ENCODE data around the gene NCS1. TPM values are rescaled to one million over a fixed set of nuclear protein-coding genes. Genes with fewer than 3 reads are reported as not detected.

Gene NCS1
- polyA plus RNA-seq, 3 donors: not detected

DNA sequence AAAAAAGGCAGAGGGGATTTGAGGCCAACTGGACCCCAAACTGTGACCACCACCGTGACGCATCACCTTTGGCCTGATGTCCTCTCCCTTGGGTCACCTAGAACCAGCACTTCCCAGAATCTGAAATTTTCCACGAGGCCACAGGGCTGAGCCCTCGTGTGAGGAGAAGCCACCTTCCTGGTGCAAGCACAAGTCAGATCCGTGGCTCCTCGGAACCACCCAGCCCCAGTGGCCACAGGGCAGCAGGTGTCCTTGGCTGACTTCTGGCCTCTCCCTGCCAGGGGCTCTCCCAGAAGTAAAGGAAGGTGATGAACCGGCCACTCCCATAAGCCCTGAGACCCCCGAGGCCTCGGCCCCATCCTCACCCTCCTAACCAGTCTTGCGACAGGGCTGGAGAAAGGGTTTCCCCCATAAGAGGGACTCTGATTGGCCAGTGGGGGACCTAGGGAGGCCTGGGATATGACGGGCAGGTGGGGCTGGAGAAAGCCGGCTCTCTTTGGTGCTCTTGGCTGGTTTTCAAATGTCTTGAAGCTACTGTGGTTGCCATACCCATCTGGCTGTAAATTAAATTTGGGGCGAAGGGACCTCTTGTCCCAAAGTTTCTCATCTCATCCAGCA is 72.5 kb downstream of the NCS1 start:
- DNase-seq: no peak
- 96% methylated on average over 8 of the region's 13 CpGs for WGBS (ENCODE audit: insufficient coverage)
- TF ChIP-seq, protein P1, sequence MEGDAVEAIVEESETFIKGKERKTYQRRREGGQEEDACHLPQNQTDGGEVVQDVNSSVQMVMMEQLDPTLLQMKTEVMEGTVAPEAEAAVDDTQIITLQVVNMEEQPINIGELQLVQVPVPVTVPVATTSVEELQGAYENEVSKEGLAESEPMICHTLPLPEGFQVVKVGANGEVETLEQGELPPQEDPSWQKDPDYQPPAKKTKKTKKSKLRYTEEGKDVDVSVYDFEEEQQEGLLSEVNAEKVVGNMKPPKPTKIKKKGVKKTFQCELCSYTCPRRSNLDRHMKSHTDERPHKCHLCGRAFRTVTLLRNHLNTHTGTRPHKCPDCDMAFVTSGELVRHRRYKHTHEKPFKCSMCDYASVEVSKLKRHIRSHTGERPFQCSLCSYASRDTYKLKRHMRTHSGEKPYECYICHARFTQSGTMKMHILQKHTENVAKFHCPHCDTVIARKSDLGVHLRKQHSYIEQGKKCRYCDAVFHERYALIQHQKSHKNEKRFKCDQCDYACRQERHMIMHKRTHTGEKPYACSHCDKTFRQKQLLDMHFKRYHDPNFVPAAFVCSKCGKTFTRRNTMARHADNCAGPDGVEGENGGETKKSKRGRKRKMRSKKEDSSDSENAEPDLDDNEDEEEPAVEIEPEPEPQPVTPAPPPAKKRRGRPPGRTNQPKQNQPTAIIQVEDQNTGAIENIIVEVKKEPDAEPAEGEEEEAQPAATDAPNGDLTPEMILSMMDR (IDR thresholded peaks at IDR 0.05): no peak

DNA sequence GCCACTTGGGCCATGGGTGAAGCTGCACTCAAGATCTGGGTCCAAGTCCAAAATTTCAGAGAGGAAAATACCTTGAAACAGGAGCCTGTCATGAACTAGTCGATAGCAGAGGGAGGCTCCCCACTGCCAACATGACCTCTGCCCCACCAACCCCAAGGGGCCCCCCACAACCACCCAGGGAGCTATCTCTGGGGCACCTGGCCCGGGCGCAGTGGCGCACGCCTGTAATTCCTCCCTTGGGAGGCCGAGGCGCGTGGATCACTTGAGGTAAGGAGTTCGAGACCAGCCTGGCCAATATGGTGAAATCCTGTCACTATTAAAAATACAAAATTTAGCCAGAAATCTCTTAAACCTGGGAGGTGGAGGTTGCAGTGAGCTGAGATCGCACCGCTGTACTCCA is 73.3 kb downstream of the NCS1 start:
- Histone ChIP-seq H2AFZ (ENCODE audit: insufficient read depth, low read depth, low read length, poor library complexity, severe bottlenecking) (no peak overlapping the region), H3K27ac (ENCODE audit: low read depth in 1 of 2, low read length in 2 of 2) (no peak overlapping the region), H3K9me3 (replicated peaks in 1 of 2; ENCODE audit: control insufficient read depth in 1 of 2, insufficient read depth in 1 of 2, low read length in 2 of 2) (no peaks in the 10 kb centered on the region), H4K20me1 (ENCODE audit: insufficient read depth, low read length) (no peaks in the 10 kb centered on the region), H3K79me2 (ENCODE audit: insufficient read depth, low read length) (no peaks in the 10 kb centered on the region), H3K4me1 (ENCODE audit: control insufficient read depth in 1 of 2, insufficient read depth in 2 of 2, low read length in 2 of 2) (peaks cover 0 to 13% of the 10 kb centered on the region in 2 donors), H3K4me2 (replicated peaks; ENCODE audit: extremely low read depth, low read length, poor library complexity, severe bottlenecking) (no peak overlapping the region), H3K36me3 (replicated peaks in 1 of 2; ENCODE audit: control insufficient read depth in 1 of 2, insufficient read depth in 2 of 2, low read length in 2 of 2) (no peaks in the 10 kb centered on the region), H3K27me3 (ENCODE audit: control insufficient read depth in 2 of 2, insufficient read depth in 2 of 2, low read length in 2 of 2) (peaks cover 0 to 8% of the 10 kb centered on the region in 2 donors), H3K9ac (ENCODE audit: insufficient read depth, low read length, poor library complexity, severe bottlenecking) (no peak overlapping the region), H3K4me3 (replicated peaks in 1 of 3; ENCODE audit: low read depth in 2 of 3, low read length in 3 of 3) (no peak overlapping the region)
- Mint-ChIP-seq H3K27ac (no peak overlapping the region), H3K9me3 (peaks cover 0 to 6% (median 0%) of the 10 kb centered on the region in 7 donors), H3K4me1 (peaks cover 11% of the 10 kb centered on the region), H3K27me3 (ENCODE audit: low read depth in 3 of 3) (peaks cover 11 to 17% (median 13%) of the 10 kb centered on the region in 3 donors), H3K36me3 (no peaks in the 10 kb centered on the region), H3K4me3 (no peak overlapping the region)
- DNase-seq: no peak
- WGBS (ENCODE audit: insufficient coverage): 100% methylated on average over 4 of the region's 11 CpGs
- TF ChIP-seq, protein P1 (IDR thresholded peaks at IDR 0.05): no peak
- intact Hi-C loops (cut with micrococcal nuclease): no loop called here

More for the DNA sequence above, 72.5 kb downstream of the NCS1 start:
- H3K27me3 ChIP-seq (ENCODE audit: control insufficient read depth in 2 of 2, insufficient read depth in 2 of 2, low read length in 2 of 2): peaks cover 0 to 4% of the 10 kb centered on the region in 2 donors
- no peaks in the 10 kb centered on the region for H3K79me2 ChIP-seq (ENCODE audit: insufficient read depth, low read length)
- no peaks in the 10 kb centered on the region for H4K20me1 ChIP-seq (ENCODE audit: insufficient read depth, low read length)
- H3K9ac ChIP-seq (ENCODE audit: insufficient read depth, low read length, poor library complexity, severe bottlenecking): no peak overlapping the region
- peaks cover 8 to 12% (median 11%) of the 10 kb centered on the region in 3 donors for H3K27me3 Mint-ChIP-seq (ENCODE audit: low read depth in 3 of 3)
- H3K4me1 Mint-ChIP-seq: peaks cover 13% of the 10 kb centered on the region
- no peak overlapping the region for H3K27ac Mint-ChIP-seq
- H3K4me3 Mint-ChIP-seq: no peak overlapping the region
- H3K36me3 Mint-ChIP-seq: no peaks in the 10 kb centered on the region
- no peaks in the 10 kb centered on the region for H3K36me3 ChIP-seq (replicated peaks in 1 of 2; ENCODE audit: control insufficient read depth in 1 of 2, insufficient read depth in 2 of 2, low read length in 2 of 2)
- H2AFZ ChIP-seq (ENCODE audit: insufficient read depth, low read depth, low read length, poor library complexity, severe bottlenecking): no peak overlapping the region
- no peaks in the 10 kb centered on the region for H3K9me3 ChIP-seq (replicated peaks in 1 of 2; ENCODE audit: control insufficient read depth in 1 of 2, insufficient read depth in 1 of 2, low read length in 2 of 2)
- H3K27ac ChIP-seq (ENCODE audit: low read depth in 1 of 2, low read length in 2 of 2): no peak overlapping the region
- intact Hi-C loops (cut with micrococcal nuclease): no loop called here
- H3K9me3 Mint-ChIP-seq: peaks cover 0 to 2% (median 0%) of the 10 kb centered on the region in 7 donors
- H3K4me3 ChIP-seq (replicated peaks in 1 of 3; ENCODE audit: low read depth in 2 of 3, low read length in 3 of 3): no peak overlapping the region
- no peak overlapping the region for H3K4me2 ChIP-seq (replicated peaks; ENCODE audit: extremely low read depth, low read length, poor library complexity, severe bottlenecking)
- peaks cover 0 to 13% of the 10 kb centered on the region in 2 donors for H3K4me1 ChIP-seq (ENCODE audit: control insufficient read depth in 1 of 2, insufficient read depth in 2 of 2, low read length in 2 of 2)
